MCF 10A (cell line): Measurements from ENCODE around the gene MORN1. TPM values are rescaled to one million over a fixed set of nuclear protein-coding genes. Genes with fewer than 3 reads are reported as not detected.

Experiments used
- BruUV-seq: library from RNA; stranded (reverse); fragments of 400-500 nt; replicated peaks from 2 replicates; lab custom pipeline; 2021; lab: Mats Ljungman, UMichigan
- CTCF ChIA-PET: fragments of 300-600 bp; sonication (Branson Sonifier 250); formaldehyde crosslinking; extraction: SDS; loops from one replicate; lab custom pipeline; 2021; ENCODE audit warnings: antibody characterized with exemption, inconsistent platforms; lab: Yijun Ruan, JAX
- POLR2A ChIA-PET: fragments of 300-600, 350-650 bp; sonication (Branson Sonifier 250); formaldehyde crosslinking; extraction: SDS; loops from one replicate; lab custom pipeline; 2020; ENCODE audit warnings: antibody characterized with exemption, inconsistent platforms; lab: Yijun Ruan, JAX
- DNase-seq: peaks from one replicate; pipeline ENCODE4 v3.0.0-alpha.2; 2018; ENCODE audit not compliant: unreplicated experiment
- H3K27ac Mint-ChIP-seq: one replicate; pipeline ENCODE4 v1.8.0; 2022; ENCODE audit warnings: mild to moderate bottlenecking, low read depth, mixed read lengths; ENCODE audit not compliant: unreplicated experiment
- H3K27me3 Mint-ChIP-seq: one replicate; pipeline ENCODE4 v1.8.0; 2022; ENCODE audit warnings: mixed read lengths; ENCODE audit not compliant: insufficient read depth, unreplicated experiment
- H3K36me3 Mint-ChIP-seq: one replicate; pipeline ENCODE4 v1.8.0; 2022; ENCODE audit warnings: mild to moderate bottlenecking, moderate library complexity, mixed read lengths; ENCODE audit not compliant: insufficient read depth, unreplicated experiment
- H3K4me1 Mint-ChIP-seq: one replicate; pipeline ENCODE4 v1.8.0; 2022; ENCODE audit warnings: mixed read lengths; ENCODE audit not compliant: insufficient read depth, unreplicated experiment
- H3K4me3 Mint-ChIP-seq: one replicate; pipeline ENCODE4 v1.8.0; 2022; ENCODE audit warnings: mild to moderate bottlenecking, moderate library complexity, mixed read lengths; ENCODE audit not compliant: unreplicated experiment
- H3K9me3 Mint-ChIP-seq: one replicate; pipeline ENCODE4 v1.8.0; 2022; ENCODE audit warnings: mixed read lengths; ENCODE audit not compliant: unreplicated experiment
- intact Hi-C: fragments of 100-400 bp; cut with micrococcal nuclease; formaldehyde crosslinking; loops from 2 replicates; pipeline ENCODE4 v1.14.1; 2022
- total RNA-seq: library from RNA; stranded (reverse); gene quantifications from 2 replicates; pipeline ENCODE4 v1.2.3, GENCODE V29; 2022
- TF ChIP-seq, protein P1 (sequence below): fragments of 200-600 bp; IDR thresholded peaks from one replicate; pipeline ENCODE4 v1.8.0; 2022; ENCODE audit warnings: antibody characterized with exemption, mild to moderate bottlenecking; ENCODE audit not compliant: unreplicated experiment

The MORN1 gene
- total RNA-seq, 1 experiment from 2014 or later, result 19.4 TPM

DNA sequence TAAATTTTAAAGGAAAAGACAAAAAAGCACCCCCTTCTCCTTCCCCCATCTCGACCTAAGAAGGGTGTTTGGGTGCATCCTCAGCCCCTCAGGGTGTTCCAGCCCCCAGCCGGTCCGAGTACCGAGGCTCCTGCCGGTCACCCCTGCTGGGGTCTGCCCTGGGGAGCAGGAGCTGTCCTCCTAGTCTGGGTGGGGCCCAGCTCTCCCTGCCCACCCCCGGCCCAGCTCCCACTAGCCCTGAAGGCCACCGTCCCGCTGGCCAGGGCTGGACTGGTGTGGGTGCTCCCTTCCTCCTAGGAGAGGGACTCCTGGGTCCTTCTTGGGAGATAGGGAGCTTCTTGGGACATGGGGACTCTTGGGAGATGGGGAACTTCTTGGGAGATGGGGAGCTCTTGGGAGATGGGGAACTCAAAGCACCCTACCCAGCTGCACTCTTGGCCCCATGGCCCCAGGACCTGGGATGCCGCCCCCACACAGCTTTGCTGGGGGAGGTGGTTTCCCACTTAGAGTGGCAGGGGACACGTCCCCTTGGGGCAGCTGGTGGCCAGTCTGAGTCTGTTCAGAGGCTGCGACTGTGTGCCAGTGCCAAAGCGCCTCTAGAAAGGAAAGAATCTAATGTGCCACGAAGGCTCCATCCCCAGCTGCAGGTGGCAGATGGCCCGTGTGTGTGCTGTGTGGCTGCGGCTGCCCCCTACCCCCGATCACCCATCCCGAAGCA lies 44.5 kb downstream of the MORN1 start:
- TF ChIP-seq, protein P1, sequence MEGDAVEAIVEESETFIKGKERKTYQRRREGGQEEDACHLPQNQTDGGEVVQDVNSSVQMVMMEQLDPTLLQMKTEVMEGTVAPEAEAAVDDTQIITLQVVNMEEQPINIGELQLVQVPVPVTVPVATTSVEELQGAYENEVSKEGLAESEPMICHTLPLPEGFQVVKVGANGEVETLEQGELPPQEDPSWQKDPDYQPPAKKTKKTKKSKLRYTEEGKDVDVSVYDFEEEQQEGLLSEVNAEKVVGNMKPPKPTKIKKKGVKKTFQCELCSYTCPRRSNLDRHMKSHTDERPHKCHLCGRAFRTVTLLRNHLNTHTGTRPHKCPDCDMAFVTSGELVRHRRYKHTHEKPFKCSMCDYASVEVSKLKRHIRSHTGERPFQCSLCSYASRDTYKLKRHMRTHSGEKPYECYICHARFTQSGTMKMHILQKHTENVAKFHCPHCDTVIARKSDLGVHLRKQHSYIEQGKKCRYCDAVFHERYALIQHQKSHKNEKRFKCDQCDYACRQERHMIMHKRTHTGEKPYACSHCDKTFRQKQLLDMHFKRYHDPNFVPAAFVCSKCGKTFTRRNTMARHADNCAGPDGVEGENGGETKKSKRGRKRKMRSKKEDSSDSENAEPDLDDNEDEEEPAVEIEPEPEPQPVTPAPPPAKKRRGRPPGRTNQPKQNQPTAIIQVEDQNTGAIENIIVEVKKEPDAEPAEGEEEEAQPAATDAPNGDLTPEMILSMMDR, result no peak
- H3K4me3 Mint-ChIP-seq, result no peak overlapping the region
- H3K4me1 Mint-ChIP-seq, result no peaks in the 10 kb centered on the region
- ChIA-PET CTCF (interaction anchor here (0.6 to 0.7 kb wide), 3 partner anchors 31 to 1378 kb away, joined by 3 read pairs; no protein-coding TSS in a partner anchor), POLR2A (interaction anchor here (0.6 kb wide), 1 partner anchor 56 kb away, joined by 4 read pairs; no protein-coding TSS in a partner anchor)
- H3K27me3 Mint-ChIP-seq, result no peaks in the 10 kb centered on the region
- H3K9me3 Mint-ChIP-seq, result no peaks in the 10 kb centered on the region
- BruUV-seq, result no TSS peak
- H3K27ac Mint-ChIP-seq, result no peak overlapping the region
- peaks cover 6% of the 10 kb centered on the region for H3K36me3 Mint-ChIP-seq
- intact Hi-C loops, result no loop called here
- no peak for DNase-seq

DNA sequence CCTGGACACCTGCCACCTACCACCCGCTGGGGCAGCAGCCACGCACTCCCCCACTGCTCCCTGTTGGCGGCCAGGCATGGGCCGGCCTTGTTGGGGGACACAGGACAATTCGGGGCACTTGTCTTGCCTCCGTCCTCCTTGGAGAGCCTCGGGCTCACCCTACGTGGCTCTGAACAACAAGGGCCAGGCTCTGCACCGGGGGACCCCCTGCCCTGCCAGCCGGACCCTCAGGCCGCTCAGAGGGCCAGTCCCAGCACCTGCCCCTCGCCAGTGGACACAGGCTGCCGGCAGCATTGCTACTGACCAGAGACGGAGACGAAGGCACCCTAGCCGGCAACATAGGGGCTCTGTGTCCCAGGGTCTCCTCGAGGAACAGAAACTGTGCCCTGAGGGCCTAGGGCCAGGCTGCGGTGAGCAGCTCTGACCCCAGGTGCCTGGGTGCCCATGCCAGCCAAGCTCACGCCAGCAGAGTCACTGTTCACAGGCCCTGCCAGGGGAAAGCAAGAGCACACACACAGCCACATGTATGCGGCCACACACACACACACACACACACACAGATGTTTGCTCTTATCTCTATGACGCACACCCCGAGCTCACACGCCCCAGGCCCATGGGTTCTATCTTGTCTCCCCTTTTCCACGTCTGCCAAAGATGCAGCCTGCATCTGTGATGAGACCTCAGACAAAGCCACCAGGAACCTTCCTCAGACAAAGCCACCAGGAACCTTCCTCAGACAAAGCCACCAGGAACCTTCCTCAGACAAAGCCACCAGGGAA lies 45.9 kb downstream of the MORN1 start:
- POLR2A ChIA-PET, result no interaction called here
- H3K4me1 Mint-ChIP-seq, result no peaks in the 10 kb centered on the region
- BruUV-seq, result no TSS peak

DNA sequence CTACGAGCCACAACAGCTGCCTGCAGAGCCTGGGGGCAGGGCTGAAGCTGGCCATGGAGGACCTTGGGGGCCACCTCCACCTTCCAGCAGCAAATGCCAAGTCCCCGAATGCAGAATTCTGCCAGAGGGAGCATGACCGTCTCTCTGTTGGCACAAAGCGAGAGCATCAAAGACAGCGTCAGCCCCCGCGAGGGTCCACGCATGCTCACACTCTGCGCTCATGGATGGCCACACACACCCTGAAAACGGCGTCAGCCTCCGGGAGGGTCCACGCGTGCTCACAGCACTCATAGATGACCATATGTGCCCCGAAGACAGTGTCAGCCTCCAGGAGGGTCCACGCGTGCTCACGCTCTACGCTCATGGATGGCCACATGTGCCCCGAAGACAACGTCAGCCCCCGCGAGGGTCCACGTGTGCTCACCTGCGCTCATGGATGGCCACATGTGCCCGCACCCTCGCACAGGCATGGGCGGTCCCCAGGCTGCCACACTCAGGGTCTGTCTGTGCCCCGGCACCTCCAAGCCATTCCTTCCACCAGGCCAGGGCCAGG lies 46.5 kb downstream of the MORN1 start:
- ChIA-PET POLR2A (no interaction called here), CTCF (no interaction called here)
- no peak for DNase-seq
- intact Hi-C loops, result no loop called here
- BruUV-seq, result no TSS peak
- Mint-ChIP-seq H3K4me1 (no peaks in the 10 kb centered on the region), H3K9me3 (no peaks in the 10 kb centered on the region), H3K27me3 (peaks cover 6% of the 10 kb centered on the region), H3K27ac (no peak overlapping the region), H3K36me3 (no peaks in the 10 kb centered on the region), H3K4me3 (no peak overlapping the region)
- TF ChIP-seq, protein P1, result no peak

More for the DNA sequence above, 45.9 kb downstream of the MORN1 start:
- CTCF ChIA-PET, result interaction anchor here (0.6 kb wide), 1 partner anchor 120 kb away, joined by 6 read pairs; no protein-coding TSS in a partner anchor
- Mint-ChIP-seq H3K27me3 (no peaks in the 10 kb centered on the region), H3K9me3 (no peaks in the 10 kb centered on the region), H3K27ac (no peak overlapping the region), H3K36me3 (no peaks in the 10 kb centered on the region), H3K4me3 (no peak overlapping the region)
- DNase-seq, result no peak
- intact Hi-C loops, result no loop called here
- TF ChIP-seq, protein P1, result no peak
